GOT3 (cell line): ENCODE measurements around the gene CXorf49.
"Not testable (repeated sequence)": the region's sequence is repeated elsewhere in the genome, so short reads cannot be mapped to it uniquely, and the experiment has no call there.

Experiments
- DNase-seq: peaks from one replicate; lab custom pipeline; 2025; ENCODE audit warnings: mixed read lengths; lab: John Stamatoyannopoulos, UW

CXorf49 gene

GRCh38 chrX:71671938-71672337, 46.1 kb downstream of the CXorf49 start:
- DNase-seq = no peak

- DNase-seq = no peak
These were observed 46.9 kb downstream of the CXorf49 start for GRCh38 chrX:71671043-71671780.

GRCh38 chrX:71669947-71670346, 48.1 kb downstream of the CXorf49 start:
- DNase-seq = not testable (repeated sequence)

GRCh38 chrX:71669492-71669891, 48.6 kb downstream of the CXorf49 start:
- DNase-seq = no peak

- DNase-seq = no peak
These were observed 49.9 kb downstream of the CXorf49 start for GRCh38 chrX:71668248-71668595.

- no peak for DNase-seq
These were observed 50.5 kb downstream of the CXorf49 start, which contains the start of gene LOC101059915 for GRCh38 chrX:71667328-71668247. TSS of gene LOC101059915 (plus strand) at chrX:71667546.

- DNase-seq = no peak
These were observed 51.6 kb downstream of the CXorf49 start for GRCh38 chrX:71666240-71667223.

GRCh38 chrX:71665747-71666146, 52.3 kb downstream of the CXorf49 start:
- DNase-seq = no peak

GRCh38 chrX:71664889-71665491, 53.1 kb downstream of the CXorf49 start:
- DNase-seq = no peak
